Measurements from ENCODE around the gene ZDHHC8. TPM values are rescaled to one million over a fixed set of nuclear protein-coding genes. Genes with fewer than 3 reads are reported as not detected.

ZDHHC8 gene
- total and polyA plus RNA-seq, 2 experiments from 2014 or later = 9.6 to 72.7 TPM

- WGBS (ENCODE audit: low lambda C conversion rate, missing lambda C conversion rate) = 81% methylated on average over 16 of the region's 18 CpGs
Observed at GRCh38 chr22:20184501-20185165, 53.0 kb downstream of the ZDHHC8 start.

GRCh38 chr22:20185750-20186149 lies 54.1 kb downstream of the ZDHHC8 start:
- no peaks in the 10 kb centered on the region for H3K4me1 ChIP-seq (ENCODE audit: insufficient read depth)
- no peak overlapping the region for H3K4me2 ChIP-seq
- no peaks in the 10 kb centered on the region for H3K36me3 ChIP-seq (replicated peaks; ENCODE audit: insufficient read depth, low read depth)
- H3K27ac ChIP-seq = no peak overlapping the region
- H3K9me3 ChIP-seq (ENCODE audit: low read depth) = no peaks in the 10 kb centered on the region
- WGBS (ENCODE audit: low lambda C conversion rate, missing lambda C conversion rate) = 93% methylated on average over 4 of the region's 6 CpGs
- H2AFZ ChIP-seq = no peak overlapping the region
- H3K27me3 ChIP-seq = no peaks in the 10 kb centered on the region
- no peak for DNase-seq (ENCODE audit: low spot score)
- no peak overlapping the region for H3K4me3 ChIP-seq
- no peaks in the 10 kb centered on the region for H3K9me2 ChIP-seq (replicated peaks; ENCODE audit: insufficient read depth)
- H4K20me1 ChIP-seq (ENCODE audit: insufficient read depth, poor library complexity, severe bottlenecking) = no peaks in the 10 kb centered on the region
- no peaks in the 10 kb centered on the region for H3K79me2 ChIP-seq
- TF ChIP-seq EZH2phosphoT487 (IDR thresholded peaks at IDR 0.05; ENCODE audit: low read depth, severe bottlenecking, unreplicated experiment) (no peak), CTCF (IDR thresholded peaks at IDR 0.05; ENCODE audit: poor library complexity) (no peak), EZH2 (IDR thresholded peaks at IDR 0.05; ENCODE audit: borderline replicate concordance) (no peak)

More at GRCh38 chr22:20184501-20185165, 53.0 kb downstream of the ZDHHC8 start:
- Histone ChIP-seq H3K79me2 (no peaks in the 10 kb centered on the region), H3K36me3 (replicated peaks; ENCODE audit: insufficient read depth, low read depth) (no peaks in the 10 kb centered on the region), H3K4me3 (no peak overlapping the region), H2AFZ (no peak overlapping the region), H3K27me3 (no peaks in the 10 kb centered on the region), H3K4me2 (no peak overlapping the region), H3K9me2 (replicated peaks; ENCODE audit: insufficient read depth) (no peaks in the 10 kb centered on the region), H4K20me1 (ENCODE audit: insufficient read depth, poor library complexity, severe bottlenecking) (no peaks in the 10 kb centered on the region), H3K27ac (no peak overlapping the region), H3K4me1 (ENCODE audit: insufficient read depth) (no peaks in the 10 kb centered on the region), H3K9me3 (ENCODE audit: low read depth) (no peaks in the 10 kb centered on the region)
- TF ChIP-seq CTCF (IDR thresholded peaks at IDR 0.05; ENCODE audit: poor library complexity) = no peak
- no peak for TF ChIP-seq EZH2 (IDR thresholded peaks at IDR 0.05; ENCODE audit: borderline replicate concordance)
- TF ChIP-seq EZH2phosphoT487 (IDR thresholded peaks at IDR 0.05; ENCODE audit: low read depth, severe bottlenecking, unreplicated experiment) = no peak
- no peak for DNase-seq (ENCODE audit: low spot score)

GRCh38 chr22:20186183-20186870 lies 54.7 kb downstream of the ZDHHC8 start:
- Histone ChIP-seq H3K27ac (no peak overlapping the region), H2AFZ (no peak overlapping the region), H3K79me2 (no peaks in the 10 kb centered on the region), H3K9me2 (replicated peaks; ENCODE audit: insufficient read depth) (no peaks in the 10 kb centered on the region), H3K9me3 (ENCODE audit: low read depth) (no peaks in the 10 kb centered on the region), H3K4me1 (ENCODE audit: insufficient read depth) (no peaks in the 10 kb centered on the region), H3K27me3 (no peaks in the 10 kb centered on the region), H4K20me1 (ENCODE audit: insufficient read depth, poor library complexity, severe bottlenecking) (no peaks in the 10 kb centered on the region), H3K4me2 (no peak overlapping the region), H3K36me3 (replicated peaks; ENCODE audit: insufficient read depth, low read depth) (no peaks in the 10 kb centered on the region), H3K4me3 (no peak overlapping the region)
- WGBS (ENCODE audit: low lambda C conversion rate, missing lambda C conversion rate) = 51% methylated on average over 10 of the region's 10 CpGs
- peak; percentile 12 for TF ChIP-seq CTCF (IDR thresholded peaks at IDR 0.05; ENCODE audit: poor library complexity)
- TF ChIP-seq EZH2 (IDR thresholded peaks at IDR 0.05; ENCODE audit: borderline replicate concordance) = no peak
- no peak for DNase-seq (ENCODE audit: low spot score)

All from hepatocyte (in vitro differentiated cells).